Fibroblast of lung (primary cell): ENCODE data around the gene TCF23.

Source experiments
- EZH2 ChIP-seq: IDR thresholded peaks from 2 replicates; pipeline ENCODE4 v1.5.1; 2012; ENCODE audit warnings: low read length, control low read depth, mild to moderate bottlenecking; ENCODE audit errors: missing control alignments
- TF ChIP-seq, protein P1 (sequence below), 2 donors: IDR thresholded peaks in 1 of 2; conservative IDR thresholded peaks in 1 of 2; 1 replicate in 1 of 2; 2 replicates in 1 of 2; pipeline ENCODE4 v1.5.1; 2011 to 2012; ENCODE audit warnings: low read length in 2 of 2, control low read depth in 1 of 2, inconsistent platforms in 1 of 2, low read depth in 1 of 2, mild to moderate bottlenecking in 1 of 2

DNA sequence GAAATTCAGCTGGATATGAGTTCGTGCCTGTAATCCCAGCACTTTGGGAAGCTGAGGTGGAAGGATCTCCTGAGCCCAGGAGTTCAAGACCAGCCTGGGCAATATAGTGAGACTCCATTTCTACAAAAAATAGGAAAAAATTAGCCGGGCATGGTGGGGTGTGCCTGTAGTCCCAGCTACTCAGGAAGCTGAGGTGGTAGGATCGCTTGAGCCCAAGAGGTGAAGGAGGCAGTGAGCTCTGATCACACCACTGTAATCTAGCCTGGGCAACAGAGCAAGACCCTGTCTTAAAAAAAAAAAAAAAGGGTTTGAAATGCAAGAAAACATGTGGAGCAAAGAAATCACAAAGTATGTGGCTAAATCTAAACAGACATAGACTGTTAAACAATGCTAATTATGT is 39.7 kb upstream of the TCF23 start:
- TF ChIP-seq, protein P1, sequence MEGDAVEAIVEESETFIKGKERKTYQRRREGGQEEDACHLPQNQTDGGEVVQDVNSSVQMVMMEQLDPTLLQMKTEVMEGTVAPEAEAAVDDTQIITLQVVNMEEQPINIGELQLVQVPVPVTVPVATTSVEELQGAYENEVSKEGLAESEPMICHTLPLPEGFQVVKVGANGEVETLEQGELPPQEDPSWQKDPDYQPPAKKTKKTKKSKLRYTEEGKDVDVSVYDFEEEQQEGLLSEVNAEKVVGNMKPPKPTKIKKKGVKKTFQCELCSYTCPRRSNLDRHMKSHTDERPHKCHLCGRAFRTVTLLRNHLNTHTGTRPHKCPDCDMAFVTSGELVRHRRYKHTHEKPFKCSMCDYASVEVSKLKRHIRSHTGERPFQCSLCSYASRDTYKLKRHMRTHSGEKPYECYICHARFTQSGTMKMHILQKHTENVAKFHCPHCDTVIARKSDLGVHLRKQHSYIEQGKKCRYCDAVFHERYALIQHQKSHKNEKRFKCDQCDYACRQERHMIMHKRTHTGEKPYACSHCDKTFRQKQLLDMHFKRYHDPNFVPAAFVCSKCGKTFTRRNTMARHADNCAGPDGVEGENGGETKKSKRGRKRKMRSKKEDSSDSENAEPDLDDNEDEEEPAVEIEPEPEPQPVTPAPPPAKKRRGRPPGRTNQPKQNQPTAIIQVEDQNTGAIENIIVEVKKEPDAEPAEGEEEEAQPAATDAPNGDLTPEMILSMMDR (conservative IDR thresholded peaks at IDR 0.05 in 1 of 2, IDR thresholded peaks at IDR 0.05 in 1 of 2; ENCODE audit: low read depth in 1 of 2, low read length in 2 of 2) = no peak
- no peak for TF ChIP-seq EZH2
